Fibroblast of the aortic adventitia (primary cell): Measurements from ENCODE around the gene VPS18. TPM values are rescaled to one million over a fixed set of nuclear protein-coding genes. Genes with fewer than 3 reads are reported as not detected.

Source experiments
- DNase-seq: peaks from one replicate; pipeline ENCODE4 v3.0.0-alpha.2; 2010; ENCODE audit warnings: low read depth
- H3K4me3 ChIP-seq: 2 replicates; pipeline ENCODE4 v1.5.1; 2011; ENCODE audit warnings: low read depth, mild to moderate bottlenecking, control low read depth, low read length, moderate library complexity
- total RNA-seq: library from RNA; depleted of rRNA; stranded (reverse); fragments of >200 nt; gene quantifications from 2 replicates; pipeline ENCODE4 v1.2.3, GENCODE V29; 2012; ENCODE audit warnings: low replicate concordance
- TF ChIP-seq, protein P1 (sequence below): IDR thresholded peaks from 2 replicates; pipeline ENCODE4 v1.5.1; 2011; ENCODE audit warnings: mild to moderate bottlenecking, low read length, control low read depth, inconsistent platforms; ENCODE audit not compliant: insufficient read depth

The VPS18 gene
- total RNA-seq, 1 donor: 32.2 TPM

DNA sequence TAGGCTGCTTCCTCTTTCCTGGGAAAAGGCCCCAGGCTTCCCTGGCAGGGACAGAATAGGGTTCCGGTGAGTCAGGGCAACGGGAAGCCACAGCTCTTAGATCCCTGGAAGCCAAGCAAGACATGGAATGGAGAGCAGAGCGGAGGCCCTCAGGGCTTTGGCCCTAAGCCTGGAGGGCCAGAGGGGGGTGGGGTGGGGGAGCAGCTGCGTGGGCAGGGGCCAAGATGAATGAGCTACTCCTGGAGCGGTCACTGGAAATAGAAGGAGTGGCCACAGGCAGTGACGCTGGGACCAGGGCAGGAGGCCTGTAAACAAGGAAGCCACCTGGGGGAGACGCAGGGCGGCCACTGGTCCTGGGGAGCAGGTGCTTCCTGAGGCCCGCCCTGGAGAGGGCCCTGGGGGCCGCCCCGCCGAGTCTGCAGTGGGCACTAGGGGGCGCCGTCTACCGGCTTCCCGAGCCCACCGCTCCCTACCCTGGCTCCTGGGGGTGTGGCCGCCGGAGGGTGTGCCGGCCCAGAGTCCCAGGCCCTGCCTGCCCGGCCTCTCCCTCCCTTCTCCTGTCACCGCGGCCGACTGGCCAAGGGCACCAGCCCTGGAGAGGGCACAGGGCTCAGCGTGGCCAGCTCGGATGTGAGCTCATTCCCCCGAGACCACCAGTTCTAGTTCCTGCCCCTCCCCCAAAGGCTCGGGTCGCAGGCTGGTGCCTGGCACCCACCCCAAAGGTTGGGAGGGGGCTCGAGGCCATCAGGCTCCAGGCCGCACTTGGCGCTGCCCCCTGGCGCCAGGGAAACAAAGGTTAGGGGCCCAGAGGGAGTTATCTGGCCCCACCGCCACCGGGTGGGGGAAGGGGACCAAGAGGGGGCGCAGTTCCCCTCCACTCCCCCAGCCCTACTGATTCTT, 12.1 kb downstream of the VPS18 start:
- TF ChIP-seq, protein P1, sequence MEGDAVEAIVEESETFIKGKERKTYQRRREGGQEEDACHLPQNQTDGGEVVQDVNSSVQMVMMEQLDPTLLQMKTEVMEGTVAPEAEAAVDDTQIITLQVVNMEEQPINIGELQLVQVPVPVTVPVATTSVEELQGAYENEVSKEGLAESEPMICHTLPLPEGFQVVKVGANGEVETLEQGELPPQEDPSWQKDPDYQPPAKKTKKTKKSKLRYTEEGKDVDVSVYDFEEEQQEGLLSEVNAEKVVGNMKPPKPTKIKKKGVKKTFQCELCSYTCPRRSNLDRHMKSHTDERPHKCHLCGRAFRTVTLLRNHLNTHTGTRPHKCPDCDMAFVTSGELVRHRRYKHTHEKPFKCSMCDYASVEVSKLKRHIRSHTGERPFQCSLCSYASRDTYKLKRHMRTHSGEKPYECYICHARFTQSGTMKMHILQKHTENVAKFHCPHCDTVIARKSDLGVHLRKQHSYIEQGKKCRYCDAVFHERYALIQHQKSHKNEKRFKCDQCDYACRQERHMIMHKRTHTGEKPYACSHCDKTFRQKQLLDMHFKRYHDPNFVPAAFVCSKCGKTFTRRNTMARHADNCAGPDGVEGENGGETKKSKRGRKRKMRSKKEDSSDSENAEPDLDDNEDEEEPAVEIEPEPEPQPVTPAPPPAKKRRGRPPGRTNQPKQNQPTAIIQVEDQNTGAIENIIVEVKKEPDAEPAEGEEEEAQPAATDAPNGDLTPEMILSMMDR: peak; percentile 73
- peak overlapping the region; percentile 55 for H3K4me3 ChIP-seq
- DNase-seq: peak; percentile 98

DNA sequence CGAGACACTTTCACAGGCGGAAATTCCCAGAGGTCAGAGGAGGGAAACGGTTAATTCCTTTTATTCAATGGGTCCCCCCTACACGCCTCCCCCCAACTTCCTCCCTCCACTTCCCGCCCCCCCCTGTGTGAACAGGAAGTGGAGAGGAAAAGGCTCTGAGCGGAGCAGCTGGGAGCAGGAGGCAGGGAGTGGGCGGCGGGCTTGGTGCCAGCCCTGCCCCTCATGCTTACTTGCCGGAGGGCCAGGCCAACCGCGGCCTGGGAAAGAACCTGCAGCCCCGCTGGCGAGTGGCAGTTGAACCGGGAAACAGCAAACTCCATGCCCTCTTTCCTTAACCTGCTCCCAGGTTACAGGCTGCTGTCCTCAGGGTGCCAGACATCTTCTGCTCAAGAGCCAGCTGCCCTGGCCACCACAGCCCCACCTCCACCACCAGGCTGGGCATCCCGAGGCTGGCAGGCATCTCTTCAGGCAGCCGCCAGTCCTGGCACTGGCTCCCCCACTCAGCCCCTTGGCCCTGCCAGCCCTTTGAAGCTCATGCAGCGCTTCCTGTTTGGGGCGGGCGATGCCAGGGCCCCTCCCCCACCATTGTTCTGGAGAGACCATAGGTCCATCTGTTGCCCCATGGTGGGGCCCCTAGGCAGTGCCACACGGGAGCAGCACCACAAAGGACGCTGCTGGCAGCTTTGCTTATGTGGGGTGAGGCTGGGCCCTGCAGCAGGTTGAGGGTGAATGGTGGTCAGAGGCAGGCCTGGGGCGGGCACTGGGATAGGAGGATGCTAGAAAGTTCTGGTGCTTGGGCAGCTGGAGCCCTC, 12.9 kb downstream of the VPS18 start:
- H3K4me3 ChIP-seq: peak overlapping the region; percentile 55
- DNase-seq: no peak
- TF ChIP-seq, protein P1: no peak

DNA sequence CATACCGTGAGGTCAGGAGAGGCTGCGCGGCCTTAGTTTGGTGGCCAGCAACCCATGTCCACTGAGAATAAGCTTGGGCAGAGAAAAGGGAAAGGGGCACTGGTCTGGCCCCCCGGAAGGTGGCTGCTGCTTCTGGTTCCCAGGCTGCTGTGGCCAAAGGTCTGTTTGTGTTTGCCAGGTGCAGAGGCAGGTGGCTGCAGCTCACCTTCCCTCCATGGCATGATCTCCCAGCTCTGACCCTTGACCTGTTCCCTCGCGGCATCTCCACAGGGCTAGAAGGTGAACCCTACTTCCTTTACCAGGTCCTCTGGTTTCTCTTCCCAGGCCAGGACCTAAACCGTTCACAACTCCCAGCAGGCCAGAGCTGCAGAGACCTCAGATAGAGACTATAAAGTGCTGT, 13.8 kb downstream of the VPS18 start:
- DNase-seq: no peak
- TF ChIP-seq, protein P1: no peak
- no peak overlapping the region for H3K4me3 ChIP-seq

DNA sequence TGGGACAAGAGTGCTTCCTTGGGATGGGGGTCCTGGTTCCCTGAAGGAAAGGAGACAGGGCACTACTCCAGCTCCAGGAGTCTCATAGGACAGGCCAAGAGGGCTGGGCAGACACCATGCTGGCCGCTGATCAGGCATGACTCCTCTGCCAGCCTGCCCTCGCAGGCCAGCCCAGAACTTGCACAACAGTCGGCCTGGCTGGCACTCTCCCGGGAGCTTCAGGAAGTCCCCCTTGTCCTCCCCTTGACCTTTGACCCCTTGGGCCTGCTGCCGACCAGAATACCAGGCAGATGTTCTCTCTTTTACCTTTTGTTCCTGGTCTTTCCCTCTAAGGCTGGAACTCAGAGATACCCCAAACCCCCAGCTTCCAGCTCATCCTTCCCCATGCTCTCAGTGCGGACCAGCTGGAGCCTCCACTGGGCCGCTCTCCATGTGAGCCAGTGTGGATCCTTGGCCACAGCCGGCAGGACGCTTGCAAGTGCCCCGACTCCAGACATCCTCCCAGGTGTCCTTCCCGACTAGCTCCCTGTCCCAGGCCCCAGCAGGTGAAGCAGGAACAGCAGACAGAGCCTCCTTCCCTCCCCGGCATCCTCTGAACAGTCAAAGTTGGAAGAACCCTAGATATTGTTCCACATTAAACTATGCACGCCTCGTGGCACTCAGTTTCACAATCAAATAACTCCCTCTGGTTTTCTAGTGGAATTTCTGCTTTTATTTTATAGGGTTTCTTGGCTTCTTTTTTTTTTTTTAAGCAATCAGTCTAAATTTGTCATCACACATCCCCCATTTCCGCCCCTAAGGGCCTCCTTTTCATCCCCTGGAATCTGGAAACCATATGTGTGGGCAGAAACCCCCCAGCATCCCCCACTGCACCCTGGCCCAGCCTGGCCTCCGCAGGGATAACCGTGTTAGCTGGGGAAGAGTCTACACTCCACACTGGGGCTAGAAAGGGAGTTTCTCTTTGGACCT, 15.7 kb downstream of the VPS18 start:
- TF ChIP-seq, protein P1: no peak
- DNase-seq: peak; percentile 27
- no peak overlapping the region for H3K4me3 ChIP-seq

DNA sequence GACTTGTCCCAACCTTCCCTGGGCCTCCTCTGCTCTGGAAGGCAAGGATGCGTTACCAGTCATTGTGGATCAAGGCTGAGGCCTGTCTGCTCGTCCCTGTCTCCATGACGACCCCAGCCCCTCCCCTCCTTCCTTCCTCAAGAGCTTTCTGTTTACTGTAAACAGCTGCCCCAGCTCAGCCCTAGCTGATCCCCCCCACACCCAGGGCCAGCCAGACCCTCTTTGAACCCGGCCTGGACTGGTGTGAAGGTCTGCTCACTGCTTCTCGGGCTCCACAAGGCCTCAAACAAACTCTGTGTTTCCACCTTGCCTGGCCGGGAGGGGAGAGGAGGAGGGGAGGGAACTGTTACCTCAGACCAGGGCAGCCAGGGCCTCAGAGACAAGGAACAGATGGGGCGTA, 16.9 kb downstream of the VPS18 start:
- H3K4me3 ChIP-seq: no peak overlapping the region
- DNase-seq: no peak
- TF ChIP-seq, protein P1: no peak

DNA sequence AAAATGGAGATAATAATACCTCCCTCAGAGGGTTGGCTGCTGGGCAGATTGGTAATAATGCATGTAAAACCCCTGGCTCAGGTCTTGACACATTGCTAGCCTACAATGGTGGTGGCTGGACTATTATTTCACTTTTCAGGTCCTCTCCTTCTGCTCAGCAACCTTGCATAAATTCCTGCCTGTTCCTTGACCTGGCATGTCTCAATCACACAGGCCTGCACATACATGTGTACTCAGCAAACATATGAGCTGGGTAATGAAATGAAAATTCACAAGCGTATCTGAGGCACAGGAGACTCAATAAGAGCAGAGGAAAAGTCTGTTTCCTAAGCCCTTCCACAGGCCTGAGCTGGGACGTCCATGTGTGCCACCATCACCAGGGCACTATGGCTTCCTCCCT, 17.4 kb downstream of the VPS18 start:
- TF ChIP-seq, protein P1: no peak
- no peak for DNase-seq
- no peak overlapping the region for H3K4me3 ChIP-seq
